Astrocyte of the cerebellum (primary cell): Measurements from ENCODE around the gene ZNF689.
A peak's percentile ranks its signal among the peaks of the same experiment; 100 is the strongest.

Experiments
- DNase-seq: peaks from one replicate; pipeline ENCODE4 v3.0.0-alpha.2; 2011; ENCODE audit warnings: low read depth
- H3K4me3 ChIP-seq: 2 replicates; pipeline ENCODE4 v1.5.1; 2011; ENCODE audit warnings: mild to moderate bottlenecking, low read depth, low read length, moderate library complexity
- CTCF ChIP-seq: IDR thresholded peaks from 2 replicates; pipeline ENCODE4 v1.5.1; 2012; ENCODE audit warnings: low read length, low read depth, moderate library complexity, mild to moderate bottlenecking; ENCODE audit errors: missing control alignments
- in situ Hi-C: cut with HindIII; loops from 2 replicates; pipeline ENCODE4 v1.10.0; 2017; ENCODE audit warnings: low sequenced_read_pairs

ZNF689 gene

GRCh38 chr16:30622455-30623032 lies 12.4 kb upstream of the ZNF689 start:
- no peak for DNase-seq
- no peak for TF ChIP-seq CTCF
- in situ Hi-C loops, result no loop called here
- H3K4me3 ChIP-seq, result no peak overlapping the region

DNA sequence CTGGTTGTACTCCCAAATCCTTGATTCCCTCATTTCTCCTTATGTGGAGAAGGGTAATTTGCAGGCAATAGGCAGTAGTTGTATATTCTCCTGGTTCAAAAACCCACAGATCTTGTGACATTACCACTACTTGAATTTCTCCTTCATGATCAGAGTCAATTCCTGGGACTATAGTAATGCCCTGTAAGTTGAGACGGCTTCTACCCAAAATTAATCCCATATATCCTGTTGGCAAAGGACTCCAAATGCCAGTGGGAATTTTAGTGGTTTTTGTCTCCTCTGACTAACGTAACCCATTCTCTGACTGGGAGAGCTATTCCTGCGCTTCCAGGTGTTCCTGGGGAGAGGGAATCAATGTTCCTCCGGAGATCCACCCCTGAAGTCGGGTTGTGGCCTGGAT lies 11.6 kb upstream of the ZNF689 start:
- no peak overlapping the region for H3K4me3 ChIP-seq
- peak; percentile 22 for DNase-seq
- in situ Hi-C loops, result no loop called here
- no peak for TF ChIP-seq CTCF

DNA sequence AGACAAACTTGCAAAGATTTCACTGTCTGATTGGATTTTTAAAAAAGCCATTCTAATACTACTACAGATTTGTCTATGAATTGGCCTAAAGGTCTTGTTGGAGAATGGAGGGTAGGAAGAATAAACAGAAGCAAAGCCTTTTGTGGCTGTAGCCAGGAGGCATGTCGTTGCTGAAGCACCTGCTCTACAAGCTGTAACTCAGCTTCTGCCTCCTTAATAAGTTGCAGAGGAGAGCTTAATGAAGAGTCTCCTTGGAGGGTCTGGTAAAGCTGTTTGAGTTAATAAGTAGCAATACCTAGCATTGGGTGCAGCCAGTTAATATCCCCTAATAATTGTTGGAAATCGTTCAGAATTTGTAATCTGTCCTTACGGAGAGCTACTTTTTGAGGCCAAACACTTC lies 10.0 kb upstream of the ZNF689 start:
- no peak for DNase-seq
- no peak overlapping the region for H3K4me3 ChIP-seq
- no peak for TF ChIP-seq CTCF
- in situ Hi-C loops, result no loop called here

- no peak overlapping the region for H3K4me3 ChIP-seq
- no peak for DNase-seq
- in situ Hi-C loops, result no loop called here
- TF ChIP-seq CTCF, result no peak
Measured at GRCh38 chr16:30619638-30620037, 9.4 kb upstream of the ZNF689 start.

GRCh38 chr16:30619202-30619601 lies 9.0 kb upstream of the ZNF689 start:
- H3K4me3 ChIP-seq, result no peak overlapping the region
- no peak for DNase-seq
- TF ChIP-seq CTCF, result no peak
- in situ Hi-C loops, result no loop called here

DNA sequence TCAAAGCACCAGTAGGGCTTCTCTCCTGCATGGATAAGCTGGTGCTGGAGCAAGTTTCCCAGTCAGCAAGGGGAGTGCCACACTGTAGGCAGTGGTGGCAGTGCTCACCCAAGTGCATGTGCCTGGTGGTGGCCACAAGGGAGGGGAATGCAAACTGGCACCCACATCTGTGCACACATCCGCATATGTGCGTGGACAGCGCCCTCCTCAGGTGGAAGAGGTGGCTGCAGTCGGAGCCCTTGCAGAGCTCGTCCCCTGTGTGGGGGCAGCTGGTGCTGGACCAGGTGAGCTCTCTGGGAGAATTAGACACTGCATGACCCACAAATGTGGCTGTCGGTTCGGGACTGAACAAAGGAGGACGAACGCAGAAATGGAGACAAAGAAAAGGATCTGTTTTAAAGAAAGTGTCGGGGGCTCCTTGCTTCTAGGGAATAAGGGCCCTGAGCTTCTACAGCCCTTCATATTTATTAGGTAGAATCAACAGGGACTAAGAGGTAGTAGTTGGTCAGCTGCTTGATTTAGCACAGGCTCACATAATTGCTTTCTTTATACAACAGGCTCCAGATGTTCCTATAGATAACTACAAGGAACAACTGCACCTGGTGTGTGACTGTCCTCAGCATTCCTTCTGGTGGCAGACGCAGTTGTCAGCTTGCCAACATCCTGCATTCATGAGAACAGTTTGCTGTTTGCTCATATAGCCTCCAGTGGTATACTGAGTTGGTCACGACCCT lies 5.3 kb upstream of the ZNF689 start:
- DNase-seq, result no peak
- in situ Hi-C loops, result no loop called here
- H3K4me3 ChIP-seq, result no peak overlapping the region
- TF ChIP-seq CTCF, result peak; percentile 45
